ENCODE results near the gene GUCD1. TPM values are rescaled to one million over a fixed set of nuclear protein-coding genes. Genes with fewer than 3 reads are reported as not detected.

GUCD1 gene
- total and polyA plus RNA-seq, 9 of the 15 experiments (the other 6 are each of a cell fraction or from before 2014, with no cell fraction given), result 31.5 to 67.8 (median 50.3) TPM

DNA sequence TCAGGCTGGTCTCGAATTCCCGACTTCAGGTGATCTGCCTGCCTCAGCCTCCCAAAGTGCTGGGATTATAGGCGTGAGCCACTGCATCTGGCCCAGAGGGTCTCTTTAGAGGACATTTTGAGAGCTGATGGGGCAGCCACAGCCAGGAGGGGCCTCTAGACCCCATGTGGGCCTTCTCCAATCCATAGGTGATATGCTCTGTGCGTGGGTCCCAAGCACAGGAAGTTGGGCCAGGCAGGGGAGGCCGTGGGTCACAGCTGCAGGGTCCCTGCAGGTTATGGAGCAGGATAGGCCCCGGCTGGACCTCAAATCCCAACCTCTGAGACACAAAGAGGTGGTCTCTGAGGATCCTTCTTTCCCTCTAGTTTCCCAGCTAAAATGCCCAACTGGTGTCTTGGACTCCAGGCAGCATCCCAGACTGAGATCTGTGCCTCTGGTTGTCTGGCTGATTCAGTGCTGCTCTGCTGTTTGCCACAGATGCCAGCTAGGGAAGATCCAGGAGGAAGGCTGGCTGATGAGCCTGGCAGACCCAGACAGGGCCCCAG is 36.4 kb upstream of the GUCD1 start:
- Histone ChIP-seq H4K20me1 (replicated peaks; ENCODE audit: control insufficient read depth, insufficient read depth, low read length) (no peaks in the 10 kb centered on the region), H3K4me1 (replicated peaks in 1 of 2; ENCODE audit: control insufficient read depth in 2 of 2, insufficient read depth in 2 of 2, low read length in 2 of 2) (peaks cover 0 to 22% of the 10 kb centered on the region in 2 experiments; a peak in 2 of 5 replicates), H3K36me3 (ENCODE audit: control insufficient read depth, insufficient read depth, low read length) (no peaks in the 10 kb centered on the region), H3K4me3 (no peak overlapping the region), H3K9ac (ENCODE audit: insufficient read depth in 1 of 2, low read depth in 2 of 2, low read length in 2 of 2) (0 out of 4 replicates have a peak overlapping the region, but pooled peaks of 1 of the 2 experiments have one; percentile 17), H3K27me3 (ENCODE audit: control insufficient read depth in 2 of 2, insufficient read depth in 2 of 2, low read length in 2 of 2) (no peaks in the 10 kb centered on the region), H3K9me1 (ENCODE audit: control insufficient read depth, insufficient read depth, low read length) (no peaks in the 10 kb centered on the region), H3K4me2 (ENCODE audit: insufficient read depth, low read length) (no peak overlapping the region), H3K9me3 (replicated peaks; ENCODE audit: control insufficient read depth, insufficient read depth, low read depth, low read length) (no peaks in the 10 kb centered on the region), H3K27ac (ENCODE audit: extremely low read depth, low read depth, low read length) (no peak overlapping the region), H2AFZ (ENCODE audit: low read depth, low read length) (no peak overlapping the region), H3K79me2 (ENCODE audit: control insufficient read depth, insufficient read depth, low read length) (no peaks in the 10 kb centered on the region)
- DNase-seq (ENCODE audit: extremely low read depth in 1 of 4, low spot score in 3 of 4) (no peak), FAIRE-seq (no peak), ATAC-seq (no peak)
- no TSS peak for BruUV-seq (replicated peaks)
- in situ Hi-C loops (cut with MboI) (no loop called here), intact Hi-C loops (cut with micrococcal nuclease) (no loop called here)
- WGBS (ENCODE audit: insufficient coverage, low coverage, missing lambda C conversion rate), result 32% methylated on average over 6 of the region's 6 CpGs
- ChIA-PET CTCF (ENCODE audit: low intra/inter-chr PET ratio) (no interaction called here), POLR2A (interaction anchor here (0.7 to 1.2 kb wide), 3 partner anchors 11 to 27 kb away, joined by 3 read pairs; no protein-coding TSS in a partner anchor)
- TF ChIP-seq FOXK2 (conservative IDR thresholded peaks at IDR 0.05 in 1 of 2, IDR thresholded peaks at IDR 0.05 in 1 of 2; ENCODE audit: low read depth in 2 of 2) (no peak), NBN (IDR thresholded peaks at IDR 0.05; ENCODE audit: low read depth) (no peak), ZNF699 (CRISPR knock-in tag; IDR thresholded peaks at IDR 0.05; ENCODE audit: insufficient replicate concordance) (no peak), ZNF197 (CRISPR knock-in tag; IDR thresholded peaks at IDR 0.05; ENCODE audit: low read depth) (no peak), MTA3 (IDR thresholded peaks at IDR 0.05; ENCODE audit: borderline replicate concordance) (no peak), TRIM24 (IDR thresholded peaks at IDR 0.05) (no peak), TFAP4 (CRISPR knock-in tag; IDR thresholded peaks at IDR 0.05; ENCODE audit: borderline replicate concordance) (no peak), ATF4 (CRISPR knock-in tag; IDR thresholded peaks at IDR 0.05) (no peak), GATAD2A (IDR thresholded peaks at IDR 0.05) (no peak), CAMTA2 (CRISPR knock-in tag; conservative IDR thresholded peaks at IDR 0.05) (no peak), AFF1 (IDR thresholded peaks at IDR 0.05; ENCODE audit: low read depth in 1 of 2, partially characterized antibody in 2 of 2) (no peak), MNT (conservative IDR thresholded peaks at IDR 0.05) (no peak)
- TF ChIP-seq, protein P1, sequence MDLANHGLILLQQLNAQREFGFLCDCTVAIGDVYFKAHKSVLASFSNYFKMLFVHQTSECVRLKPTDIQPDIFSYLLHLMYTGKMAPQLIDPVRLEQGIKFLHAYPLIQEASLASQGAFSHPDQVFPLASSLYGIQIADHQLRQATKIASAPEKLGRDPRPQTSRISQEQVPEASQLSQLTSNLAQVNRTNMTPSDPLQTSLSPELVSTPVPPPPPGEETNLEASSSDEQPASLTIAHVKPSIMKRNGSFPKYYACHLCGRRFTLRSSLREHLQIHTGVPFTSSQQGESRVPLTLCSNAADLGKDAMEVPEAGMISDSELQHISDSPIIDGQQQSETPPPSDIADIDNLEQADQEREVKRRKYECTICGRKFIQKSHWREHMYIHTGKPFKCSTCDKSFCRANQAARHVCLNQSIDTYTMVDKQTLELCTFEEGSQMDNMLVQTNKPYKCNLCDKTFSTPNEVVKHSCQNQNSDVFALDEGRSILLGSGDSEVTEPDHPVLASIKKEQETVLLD (IDR thresholded peaks at IDR 0.05), result no peak
